ENCODE results near the gene C9.
"Not testable (repeated sequence)": the region's sequence is repeated elsewhere in the genome, so short reads cannot be mapped to it uniquely, and the experiment has no call there.

The C9 gene

DNA sequence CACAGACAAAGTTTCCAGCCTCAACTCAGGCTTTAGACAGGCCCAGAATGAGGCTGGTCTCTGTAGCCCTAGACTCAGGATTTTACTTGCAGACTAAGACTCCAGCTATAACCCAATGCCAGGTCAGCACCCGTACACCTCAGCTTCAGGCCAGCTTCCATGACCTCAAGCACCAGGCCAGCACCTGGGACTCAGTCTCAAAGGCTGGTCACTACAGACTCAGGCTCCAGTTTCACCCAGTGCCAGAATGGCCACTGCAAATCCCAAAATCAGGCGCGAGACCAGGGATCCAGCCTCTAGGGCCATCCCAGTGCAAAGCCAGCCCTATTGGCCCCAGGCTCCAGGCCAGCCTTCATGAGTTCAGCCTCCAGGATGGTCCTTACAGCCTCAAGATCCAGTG is 44.9 kb downstream of the C9 start:
- DNase-seq = no peak

DNA sequence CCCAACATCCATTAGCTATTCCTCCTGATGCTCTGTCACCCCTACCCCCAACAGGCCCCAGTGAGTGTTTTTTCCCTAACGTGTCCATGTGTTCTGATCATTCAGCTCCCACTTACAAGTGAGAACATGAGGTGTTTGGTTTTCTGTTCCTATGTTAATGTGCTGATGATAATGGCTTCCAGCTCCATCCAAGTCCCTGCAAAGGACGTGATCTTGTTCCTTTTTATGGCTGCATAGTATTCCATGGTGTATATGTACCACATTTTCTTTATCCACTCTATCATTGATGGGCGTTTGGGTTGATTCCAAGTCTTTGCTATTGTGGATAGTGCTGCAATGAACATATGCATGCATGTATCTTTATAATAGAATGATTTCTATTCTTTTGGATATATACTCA is 47.8 kb downstream of the C9 start:
- DNase-seq = not testable (repeated sequence)

DNA sequence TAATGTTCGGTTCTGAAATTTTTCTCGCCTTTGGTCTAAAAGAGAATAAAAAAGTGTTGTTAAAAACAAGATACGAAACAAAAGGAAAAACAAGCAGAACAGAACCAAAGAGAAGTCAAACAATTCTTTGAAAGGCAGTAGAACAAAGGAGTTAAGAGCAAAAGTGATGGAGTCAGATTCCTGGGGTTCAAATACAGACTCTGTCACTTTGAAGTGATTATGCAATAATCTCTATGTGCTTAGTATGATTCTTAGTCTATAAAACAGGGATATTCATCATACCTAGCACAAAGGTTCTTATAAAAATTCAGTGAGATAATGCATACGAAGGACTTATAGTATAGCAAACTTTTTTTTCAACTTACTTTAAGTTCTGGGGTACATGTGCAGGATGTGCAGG is 48.3 kb downstream of the C9 start:
- DNase-seq = no peak

DNA sequence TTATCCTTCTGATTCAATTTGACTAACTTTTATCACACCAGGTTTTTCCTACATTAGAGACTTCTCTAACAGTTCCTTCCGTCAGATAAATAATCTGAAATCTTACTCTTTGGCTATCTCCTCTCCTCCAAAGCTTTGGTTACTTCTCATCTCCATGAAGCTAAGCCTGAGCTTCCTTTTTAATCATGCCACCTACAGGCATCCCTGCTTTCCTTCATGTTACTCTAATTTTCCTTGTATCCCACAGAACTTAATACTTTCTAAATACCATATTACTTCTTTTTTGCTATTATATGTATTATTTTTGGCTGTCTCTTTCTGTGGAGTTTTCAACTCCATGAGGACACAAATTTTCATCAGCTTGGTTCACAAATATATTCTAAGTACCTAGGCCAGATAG is 49.7 kb downstream of the C9 start:
- no peak for DNase-seq

DNA sequence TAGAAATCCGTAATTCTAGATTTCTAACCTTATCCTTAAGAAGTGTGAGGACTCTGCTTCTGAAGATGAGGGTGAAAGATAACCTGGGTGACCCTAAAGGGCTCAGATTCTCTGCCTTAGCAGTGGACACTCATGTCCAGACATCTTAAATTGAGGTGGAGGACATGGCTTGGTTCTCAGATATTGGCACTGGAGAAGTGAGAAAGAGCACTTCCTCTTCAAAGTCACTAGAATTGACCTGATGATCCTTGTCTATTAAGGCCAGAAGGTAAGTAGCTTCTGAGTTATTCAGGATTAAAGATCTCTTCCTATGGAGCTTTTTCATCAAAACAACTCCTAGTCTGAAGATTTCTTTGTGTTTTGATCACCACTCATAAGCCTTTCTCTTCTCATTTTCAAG is 54.8 kb downstream of the C9 start:
- DNase-seq = no peak

DNA sequence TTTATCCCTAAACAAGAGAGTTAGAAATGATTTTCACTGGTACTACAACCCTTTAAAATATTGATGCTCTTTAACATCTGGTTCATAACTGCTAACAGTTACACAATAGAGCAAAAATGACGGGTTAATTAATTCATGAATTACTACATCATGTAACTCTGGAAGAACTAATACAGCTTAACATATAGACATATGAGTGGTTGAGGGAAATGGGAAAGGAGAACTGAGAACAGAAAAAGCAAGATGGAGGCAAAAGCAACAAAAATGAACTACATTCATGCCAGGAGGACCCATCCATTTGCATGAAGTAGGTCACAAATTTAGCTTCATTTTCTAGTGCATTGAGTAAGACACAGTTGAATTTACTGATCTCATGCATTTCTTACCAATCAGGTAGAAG is 61.8 kb downstream of the C9 start:
- DNase-seq = no peak

DNA sequence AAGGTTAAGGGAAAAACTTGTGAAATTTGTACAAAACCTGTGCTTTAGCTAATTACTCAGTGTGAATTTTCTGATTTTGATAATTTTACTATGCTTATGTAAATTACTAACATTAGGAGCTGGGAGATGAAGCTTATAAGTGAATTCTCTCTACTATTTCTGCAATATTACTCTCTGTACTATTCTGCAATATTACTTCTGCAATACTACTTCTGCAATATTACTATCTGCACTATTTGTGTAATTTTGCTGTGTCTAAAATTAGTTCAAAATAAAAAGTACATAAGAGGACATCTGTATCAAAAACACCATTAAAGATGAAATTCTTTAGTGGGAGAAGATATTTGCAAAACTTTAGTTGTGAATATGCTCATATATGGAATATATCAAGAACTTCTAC is 62.9 kb downstream of the C9 start:
- no peak for DNase-seq

DNA sequence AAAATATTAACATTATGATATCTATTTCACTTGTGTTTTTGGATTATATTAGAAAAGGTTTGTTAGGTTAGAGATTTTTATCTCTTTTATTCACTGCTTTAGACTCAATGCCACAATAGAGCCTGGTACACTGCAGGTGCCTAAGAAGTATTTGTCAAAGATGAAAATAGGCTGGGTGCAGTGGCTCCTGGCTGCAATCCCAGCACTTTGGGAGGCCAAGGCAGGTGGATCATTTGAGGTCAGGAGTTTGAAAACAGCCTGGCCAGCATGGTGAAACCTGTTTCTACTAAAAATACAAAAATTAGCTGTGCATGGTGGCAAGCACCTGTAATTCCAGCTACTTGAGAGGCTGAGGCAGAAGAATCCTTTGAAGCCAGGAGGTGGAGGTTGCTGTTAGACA is 64.3 kb downstream of the C9 start:
- no peak for DNase-seq

DNA sequence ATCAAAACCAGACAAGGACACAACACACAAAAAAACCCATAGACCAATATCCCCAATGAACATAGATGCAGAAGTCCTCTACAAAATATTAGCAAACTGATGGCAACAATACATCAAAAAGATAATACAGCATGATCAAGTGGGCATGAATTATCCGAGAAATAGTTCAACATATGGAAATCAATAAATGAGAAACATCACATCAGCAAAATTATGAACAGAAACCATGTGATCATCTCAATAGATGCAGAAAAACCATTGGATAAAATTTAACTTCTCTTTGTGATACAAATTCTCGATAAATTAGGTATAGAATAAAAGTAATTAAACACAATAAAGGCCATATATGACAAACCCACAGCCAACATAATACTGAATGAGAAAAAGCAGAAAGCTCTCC is 69.6 kb downstream of the C9 start:
- DNase-seq = no peak

DNA sequence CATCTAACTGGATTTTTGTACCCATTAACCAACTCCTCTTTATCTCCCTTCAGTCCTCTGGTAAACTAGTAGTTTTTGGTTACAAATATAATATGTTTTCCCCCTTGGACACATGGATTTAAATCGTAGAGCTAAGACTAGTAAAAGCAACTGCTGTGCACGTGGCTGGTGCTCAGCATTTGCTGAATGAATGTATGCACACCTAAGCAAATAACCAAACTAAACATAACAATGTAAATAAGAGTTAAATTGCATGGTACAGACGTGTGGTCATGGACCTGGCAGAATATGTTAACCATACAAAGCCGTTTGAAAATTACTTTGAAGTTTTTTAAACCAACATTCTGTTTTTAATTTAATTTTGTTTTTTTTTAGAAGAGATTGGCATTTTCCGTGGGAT is 79.7 kb downstream of the C9 start:
- no peak for DNase-seq

DNA sequence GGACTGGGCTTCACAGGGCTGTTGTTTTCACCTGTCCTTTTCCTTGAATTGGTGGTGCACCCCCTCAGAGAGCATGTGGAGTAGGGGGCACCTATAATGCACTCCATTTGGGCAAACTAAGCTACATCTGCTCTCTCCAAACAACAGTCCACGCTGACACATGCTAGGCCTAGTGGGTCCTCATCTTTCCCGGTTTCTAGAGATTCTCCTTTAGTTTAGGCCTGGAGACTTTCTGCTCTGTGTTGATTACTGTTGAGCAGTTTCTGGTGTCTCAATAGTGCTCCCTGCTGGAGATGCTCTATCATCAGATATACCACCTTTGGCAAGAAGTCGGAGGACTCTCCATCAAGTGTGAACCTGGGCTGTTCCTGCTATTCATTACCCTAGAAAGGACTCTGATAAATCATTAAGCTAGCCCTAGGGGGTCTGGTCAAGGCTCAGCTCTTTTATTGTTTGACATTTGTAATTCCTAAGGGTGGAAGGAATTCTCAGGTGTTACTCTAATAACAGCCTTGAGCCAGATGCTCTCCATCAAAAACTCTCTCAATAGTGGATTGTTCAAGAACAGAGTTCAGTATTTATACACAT is 81.0 kb downstream of the C9 start:
- no peak for DNase-seq

DNA sequence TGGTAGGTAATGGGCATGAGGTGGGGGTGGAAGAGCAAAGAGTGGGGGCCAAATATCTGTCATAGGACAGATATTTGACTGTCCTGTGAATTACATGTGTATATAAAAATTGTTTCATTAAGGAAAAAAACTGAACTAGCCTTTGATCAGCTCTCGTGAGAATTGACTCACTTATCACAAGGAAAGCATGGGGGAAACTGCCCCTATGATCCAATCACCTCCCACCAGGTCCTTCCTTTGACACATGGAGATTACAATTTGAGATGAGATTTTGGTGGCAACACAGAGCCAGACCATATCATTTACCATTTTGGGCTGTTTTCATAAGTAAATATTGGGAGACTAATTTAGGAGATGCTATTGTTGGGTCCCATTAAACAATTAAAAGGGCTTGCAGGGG is 81.7 kb downstream of the C9 start:
- no peak for DNase-seq

DNA sequence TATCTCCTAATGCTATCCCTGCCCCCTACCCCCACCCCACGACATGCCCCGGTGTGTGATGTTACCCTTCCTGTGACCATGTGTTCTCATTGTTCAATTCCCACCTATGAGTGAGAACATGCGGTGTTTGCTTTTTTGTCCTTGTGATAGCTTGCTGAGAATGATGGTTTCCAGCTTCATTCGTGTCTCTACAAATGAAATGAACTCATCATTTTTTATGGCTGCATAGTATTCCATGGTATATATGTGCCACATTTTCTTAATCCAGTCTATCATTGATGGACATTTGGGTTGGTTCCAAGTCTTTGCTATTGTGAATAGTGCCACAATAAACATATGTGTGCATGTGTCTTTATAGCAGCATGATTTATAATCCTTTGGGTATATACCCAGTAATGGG is 88.4 kb downstream of the C9 start:
- DNase-seq = not testable (repeated sequence)

DNA sequence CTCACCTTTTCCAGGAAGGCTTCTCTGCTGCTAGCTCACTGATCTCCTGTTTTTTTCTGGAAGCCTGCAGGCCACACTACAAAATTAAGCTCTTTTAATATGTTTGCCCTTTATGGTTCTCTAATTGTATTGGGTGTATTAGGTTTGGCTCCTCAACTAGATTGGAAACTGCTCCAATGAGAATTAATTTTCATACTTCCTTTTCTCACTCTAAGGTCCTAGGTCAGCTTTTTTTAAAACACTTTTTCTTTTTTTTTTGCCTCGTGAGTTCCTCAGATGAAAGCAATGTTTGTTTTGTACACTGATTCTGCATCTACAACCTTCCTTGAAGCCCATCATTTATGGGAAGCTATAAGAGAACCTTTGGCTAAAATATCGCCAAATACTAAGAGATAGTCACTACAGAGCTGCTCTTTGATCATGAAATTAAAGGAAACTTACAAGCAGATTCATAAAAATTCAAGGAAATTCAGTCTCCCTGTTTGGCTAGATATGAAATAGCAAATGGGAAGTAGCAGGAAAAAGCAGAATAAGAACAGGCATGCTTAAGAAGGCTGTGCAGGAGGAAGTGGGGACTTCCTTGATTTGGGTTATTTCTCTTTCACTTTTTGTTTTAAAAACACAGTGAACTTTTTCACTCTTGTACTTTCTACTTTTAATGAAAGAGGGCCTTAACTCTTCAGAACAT is 89.8 kb downstream of the C9 start:
- DNase-seq = no peak

DNA sequence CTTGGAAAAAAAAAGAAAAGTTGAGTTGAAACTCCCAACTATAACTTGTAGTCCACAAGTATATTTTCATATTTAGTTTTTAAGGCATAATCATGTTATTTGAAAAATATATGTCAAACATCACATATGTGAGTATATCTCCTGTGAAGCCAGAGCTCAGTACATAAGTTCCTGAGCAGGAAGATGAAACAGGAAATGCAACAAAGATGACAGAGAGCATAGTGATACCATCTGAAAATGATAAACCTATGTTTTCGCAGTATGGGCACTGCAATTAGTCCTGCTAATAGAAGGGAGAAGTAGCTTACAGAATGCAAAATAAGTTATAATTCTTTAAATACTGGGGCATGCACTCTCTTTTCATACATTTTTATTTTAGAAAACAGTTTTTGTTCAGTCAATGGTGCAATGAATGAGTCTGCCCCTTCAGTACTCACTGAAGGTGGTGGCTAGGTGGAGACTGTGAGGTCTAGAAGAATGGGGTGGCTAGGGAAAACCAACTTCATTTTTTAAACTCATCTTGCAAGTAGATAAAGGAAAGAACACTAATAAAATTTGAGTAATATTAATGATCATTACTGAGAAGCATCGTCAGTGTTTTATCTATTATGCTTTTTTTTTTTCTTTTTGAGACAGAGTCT is 90.9 kb downstream of the C9 start:
- DNase-seq = no peak

DNA sequence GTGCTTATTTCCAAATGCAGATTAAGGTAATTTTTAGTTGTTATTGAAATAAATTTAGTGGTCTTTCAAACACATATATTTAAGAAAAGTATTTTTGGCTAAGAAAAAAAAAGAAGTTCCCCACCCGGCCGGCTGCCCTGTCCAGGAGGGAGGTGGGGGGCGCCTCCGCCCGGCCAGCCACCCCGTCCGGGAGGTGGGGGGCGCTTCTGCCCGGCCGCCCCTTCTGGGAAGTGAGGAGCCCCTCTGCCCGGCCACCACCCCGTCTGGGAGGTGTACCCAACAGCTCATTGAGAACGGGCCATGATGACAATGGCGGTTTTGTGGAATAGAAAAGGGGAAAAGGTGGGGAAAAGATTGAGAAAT is 91.4 kb downstream of the C9 start:
- DNase-seq = not testable (repeated sequence)

DNA sequence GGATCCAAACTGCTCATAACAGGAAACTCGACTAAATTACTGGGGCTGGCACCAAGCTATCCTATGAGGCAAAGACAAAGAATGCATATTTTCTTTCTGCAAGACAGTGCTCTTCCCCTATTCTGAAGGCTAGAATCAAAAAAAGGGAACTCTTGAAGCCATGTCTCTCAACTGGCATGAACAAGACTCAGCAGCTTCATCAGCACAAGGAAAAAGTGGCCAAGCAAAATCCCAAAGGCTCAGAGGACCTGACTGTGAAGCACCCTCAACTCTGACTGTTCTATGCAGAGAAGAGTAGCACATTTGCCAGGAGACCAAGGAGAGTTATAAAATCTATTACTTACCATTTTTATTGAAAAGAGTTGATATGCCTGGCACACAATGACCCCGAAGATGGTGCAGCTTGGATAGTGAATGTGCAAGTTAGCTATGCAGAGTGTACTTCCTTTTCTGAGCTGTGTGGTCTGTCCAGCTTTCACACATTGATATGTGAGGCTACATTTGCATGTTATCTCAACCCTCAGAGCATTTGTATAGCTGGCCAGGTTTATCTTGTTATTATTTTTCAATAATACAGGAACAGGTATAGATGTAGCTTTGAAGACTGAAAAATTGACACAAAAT is 94.0 kb downstream of the C9 start:
- no peak for DNase-seq

DNA sequence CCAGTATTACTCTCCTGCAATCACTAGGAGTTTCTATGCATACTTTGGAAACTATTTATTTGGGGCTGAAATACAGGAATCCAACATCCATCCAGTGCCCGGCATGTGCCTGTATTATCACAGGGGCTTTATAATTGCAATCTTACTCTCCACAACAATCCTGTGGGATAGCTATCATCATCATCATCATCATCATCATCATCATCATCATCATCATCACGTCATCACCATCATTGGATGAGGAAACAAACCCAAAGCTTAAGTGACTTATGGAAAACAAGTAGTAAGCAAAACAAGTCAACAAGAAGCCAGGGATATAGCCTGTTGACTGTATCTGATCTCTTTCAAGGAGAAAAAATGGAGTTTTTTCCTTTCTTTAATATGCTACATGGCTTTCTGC is 97.1 kb downstream of the C9 start:
- no peak for DNase-seq

DNA sequence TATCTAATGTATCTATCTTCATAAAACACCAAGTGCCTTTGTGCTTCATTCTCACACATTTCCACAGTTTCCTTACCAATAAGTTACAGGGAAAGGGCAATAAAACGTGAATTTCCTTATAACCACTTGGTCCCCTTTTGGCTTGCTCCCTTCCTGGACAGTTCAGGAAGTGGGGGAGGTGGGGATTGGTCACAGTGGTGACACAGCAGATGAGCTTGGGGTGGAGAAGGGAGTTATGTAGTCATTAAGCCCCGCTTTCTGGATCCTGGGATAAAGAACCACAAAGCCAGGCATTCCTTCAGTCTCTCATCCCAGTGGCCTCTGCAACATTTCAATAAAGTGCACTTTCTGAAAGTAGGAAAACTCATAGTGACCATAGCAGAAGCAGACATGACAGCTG is 97.9 kb downstream of the C9 start:
- no peak for DNase-seq

DNA sequence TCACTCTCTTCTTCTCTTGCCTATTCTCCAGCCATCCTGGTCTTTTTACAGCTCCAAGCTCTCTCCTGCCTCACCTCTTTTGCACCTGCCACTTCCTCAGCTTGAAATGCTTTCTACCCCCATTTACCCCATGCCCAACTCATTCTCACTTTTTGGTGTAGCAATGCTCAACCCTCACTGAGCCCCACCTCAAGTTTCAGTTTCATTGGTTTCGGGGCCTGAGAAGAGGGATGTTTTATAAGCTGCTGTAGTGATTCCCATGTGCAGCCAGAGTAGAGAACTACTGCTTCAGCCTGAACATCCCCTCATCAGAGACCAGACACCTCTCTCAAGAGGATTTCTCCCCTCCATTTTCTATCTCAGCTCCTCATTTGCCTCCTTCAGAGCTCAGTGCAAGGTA is 99.8 kb downstream of the C9 start:
- DNase-seq = no peak

DNA sequence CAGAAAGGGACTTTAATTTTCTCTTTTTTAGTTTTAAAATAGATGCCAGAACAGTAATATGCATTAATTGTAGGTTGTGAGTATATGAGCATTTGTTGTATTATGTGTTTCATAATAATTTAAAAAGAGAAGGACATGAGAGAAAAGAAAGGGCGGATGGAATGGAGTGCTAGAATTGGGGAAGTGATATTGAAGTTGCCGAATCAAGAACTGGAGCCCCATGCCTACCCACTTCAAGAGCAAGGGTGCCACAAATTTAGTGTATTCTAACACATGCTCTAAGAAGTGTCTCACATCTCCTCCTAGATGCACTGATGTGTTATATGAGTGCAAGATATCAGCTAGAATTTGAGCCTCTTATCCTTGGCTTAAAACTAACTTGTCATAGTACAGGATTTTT is 101.3 kb downstream of the C9 start:
- DNase-seq = no peak

DNA sequence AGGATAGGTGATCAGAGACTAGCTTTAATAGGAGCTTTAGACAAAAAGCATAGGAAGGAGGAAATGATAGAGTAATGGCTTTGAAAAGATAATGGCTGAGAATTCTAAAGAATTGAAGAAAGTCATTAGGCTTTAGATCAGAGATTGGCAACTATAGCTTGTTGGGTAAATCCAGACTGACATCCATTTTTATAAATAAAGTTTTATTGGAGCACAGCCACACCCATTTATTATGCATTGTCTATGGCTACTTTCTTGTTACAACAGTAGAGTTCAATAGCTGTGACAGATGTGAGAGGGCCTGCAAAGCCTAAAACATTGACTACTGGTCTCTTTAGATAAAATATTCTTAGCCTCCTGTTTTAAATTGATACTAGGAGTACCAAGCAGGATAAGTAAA is 104.2 kb downstream of the C9 start:
- no peak for DNase-seq

DNA sequence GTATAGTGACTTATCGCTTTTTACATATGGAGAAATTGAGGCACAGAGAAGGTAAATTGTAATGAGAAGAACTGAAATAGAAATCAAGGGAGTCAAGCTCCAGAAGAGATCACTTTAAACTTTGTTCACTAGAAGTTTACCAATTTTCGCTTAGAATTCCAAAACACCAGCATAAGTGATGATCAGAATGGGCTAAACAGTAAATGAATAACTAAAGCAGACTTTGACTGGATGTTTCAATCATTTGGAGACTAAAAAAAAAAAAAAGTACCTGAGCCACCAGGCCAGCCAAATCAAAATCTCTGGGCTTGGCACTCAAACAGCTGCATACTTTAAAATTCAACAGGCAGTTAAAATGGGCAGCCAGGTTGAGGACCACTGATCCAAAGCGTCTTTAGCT is 106.7 kb downstream of the C9 start:
- no peak for DNase-seq

DNA sequence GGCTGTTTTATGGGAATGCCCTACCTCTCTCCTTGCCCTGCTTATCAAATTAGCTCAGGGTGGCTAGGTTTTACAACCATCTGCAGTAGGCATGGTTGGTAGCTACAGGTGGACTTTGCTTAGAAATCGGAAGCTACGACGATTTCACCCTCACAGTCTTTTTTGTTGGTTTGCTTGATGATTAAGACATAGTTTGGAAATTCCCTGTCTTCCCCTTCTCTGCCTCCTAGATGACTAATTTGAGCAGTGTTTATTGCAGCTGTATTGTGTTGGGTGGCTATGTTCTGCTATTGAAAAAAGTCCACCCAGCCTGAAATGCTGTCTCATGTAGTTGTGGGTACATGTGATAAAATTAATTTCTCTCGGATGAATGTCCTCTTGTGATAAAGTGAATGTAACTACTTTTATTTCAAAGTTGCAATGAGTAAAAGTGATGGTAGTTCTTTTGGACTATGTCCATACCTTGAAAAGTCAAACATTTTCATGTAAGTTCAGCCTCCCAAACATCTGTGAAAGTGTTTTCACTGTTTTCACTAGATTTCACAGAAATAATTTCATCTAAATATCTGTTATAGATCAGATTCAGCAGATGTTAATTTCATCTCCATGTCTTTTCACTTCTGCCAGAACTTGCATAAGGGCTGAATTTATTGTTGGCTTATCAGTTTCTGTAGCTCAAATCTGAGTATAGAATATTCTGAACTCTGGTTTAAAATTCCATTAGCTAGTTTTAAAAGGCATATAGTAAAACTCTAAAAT is 107.6 kb downstream of the C9 start:
- no peak for DNase-seq

Measured in femur (tissue), 1 donor.